Esophagus (tissue), 2 donors: ENCODE measurements around the gene INPP5J. TPM values are rescaled to one million over a fixed set of nuclear protein-coding genes. Genes with fewer than 3 reads are reported as not detected.

Experiments
- H3K27ac ChIP-seq, 2 donors: one replicate each; pipeline ENCODE4 v1.5.1; 2013; ENCODE audit warnings: low read depth in 2 of 2, mild to moderate bottlenecking in 2 of 2, inconsistent platforms in 1 of 2, low read length in 1 of 2, moderate library complexity in 1 of 2
- H3K27me3 ChIP-seq, 2 donors: one replicate each; pipeline ENCODE4 v1.6.1; 2013; ENCODE audit warnings: low read length in 2 of 2, control low read depth in 1 of 2, mild to moderate bottlenecking in 1 of 2; ENCODE audit not compliant: insufficient read depth in 2 of 2, control insufficient read depth in 1 of 2
- H3K36me3 ChIP-seq, 2 donors: one replicate each; pipeline ENCODE4 v1.6.1; 2013; ENCODE audit warnings: low read length in 1 of 2; ENCODE audit not compliant: control insufficient read depth in 2 of 2, insufficient read depth in 2 of 2
- H3K4me1 ChIP-seq, 2 donors: one replicate each; pipeline ENCODE4 v1.6.1; 2013; ENCODE audit warnings: low read length in 1 of 2; ENCODE audit not compliant: control insufficient read depth in 2 of 2, insufficient read depth in 2 of 2
- H3K4me3 ChIP-seq, 2 donors: one replicate each; pipeline ENCODE4 v1.5.1; 2013; ENCODE audit warnings: low read length in 2 of 2, mild to moderate bottlenecking in 2 of 2, low read depth in 1 of 2, moderate library complexity in 1 of 2
- H3K9me3 ChIP-seq, 2 donors: one replicate each; pipeline ENCODE4 v1.6.1; 2013; ENCODE audit warnings: mild to moderate bottlenecking in 2 of 2, low read depth in 1 of 2, low read length in 1 of 2, moderate library complexity in 1 of 2; ENCODE audit not compliant: control insufficient read depth in 2 of 2, insufficient read depth in 1 of 2
- WGBS, 2 donors: extraction: QIAGEN DNeasy Blood & Tissue Kit; methylation state at CpG; one replicate each; pipeline ENCODE4 v1.1.7; 2013; 5-methylcytosine and 5-hydroxymethylcytosine counted together
- polyA plus RNA-seq, 2 donors: library from polyadenylated mRNA; stranded (reverse); fragments of 200-250 nt; gene quantifications; one replicate each; pipeline ENCODE4 v1.2.3, GENCODE V29; 2013
- donor health status: healthy with polysubstance abuse.
- donor health status: Bipolar disorder and iron deficiency.

Gene INPP5J
- polyA plus RNA-seq, 2 donors: 1.6 to 3.3 TPM

DNA sequence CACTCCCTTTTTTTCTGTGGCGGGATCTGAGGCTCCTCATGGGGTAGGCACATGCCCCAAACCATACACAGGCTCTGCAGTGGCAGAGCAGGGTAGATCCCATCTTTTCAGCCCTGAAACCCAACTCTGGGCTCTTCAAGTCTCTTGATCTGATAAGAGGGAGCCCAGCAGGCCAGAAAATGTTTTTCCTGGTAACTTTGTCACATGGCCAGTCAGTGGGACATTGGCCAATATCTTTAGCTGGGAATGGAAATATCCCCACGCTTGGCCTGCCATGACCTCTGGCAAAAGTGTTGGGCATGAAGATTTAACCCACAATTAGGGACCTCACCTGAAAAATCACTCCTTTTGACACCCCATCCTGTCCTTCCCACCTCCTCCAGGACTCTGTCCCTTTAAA lies 8.1 kb downstream of the INPP5J start:
- peaks cover 0 to 1% of the 10 kb centered on the region in 2 donors for H3K36me3 ChIP-seq

DNA sequence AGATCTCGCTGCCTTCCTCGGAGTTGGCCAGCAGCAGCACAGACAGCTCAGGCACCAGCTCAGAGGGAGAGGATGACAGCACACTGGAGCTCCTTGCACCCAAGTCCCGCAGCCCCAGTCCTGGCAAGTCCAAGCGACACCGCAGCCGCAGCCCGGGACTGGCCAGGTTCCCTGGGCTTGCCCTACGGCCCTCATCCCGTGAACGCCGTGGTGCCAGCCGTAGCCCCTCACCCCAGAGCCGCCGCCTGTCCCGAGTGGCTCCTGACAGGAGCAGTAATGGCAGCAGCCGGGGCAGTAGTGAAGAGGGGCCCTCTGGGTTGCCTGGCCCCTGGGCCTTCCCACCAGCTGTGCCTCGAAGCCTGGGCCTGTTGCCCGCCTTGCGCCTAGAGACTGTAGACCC lies 11.1 kb downstream of the INPP5J start:
- H3K27ac ChIP-seq: no peak overlapping the region
- 91 to 92% methylated on average over 18 to 19 of the region's 19 CpGs for WGBS, 2 donors
- peaks cover 0 to 2% of the 10 kb centered on the region in 2 donors for H3K9me3 ChIP-seq
- peaks cover 6% of the 10 kb centered on the region in 2 donors for H3K4me1 ChIP-seq
- peaks cover 0 to 1% of the 10 kb centered on the region in 2 donors for H3K36me3 ChIP-seq
- H3K27me3 ChIP-seq: no peaks in the 10 kb centered on the region
- no peak overlapping the region for H3K4me3 ChIP-seq

More for the DNA sequence above, 8.1 kb downstream of the INPP5J start:
- H3K27me3 ChIP-seq: no peaks in the 10 kb centered on the region
- H3K27ac ChIP-seq: no peak overlapping the region
- no peak overlapping the region for H3K4me3 ChIP-seq
- no peaks in the 10 kb centered on the region for H3K9me3 ChIP-seq
- WGBS, 2 donors: 78 to 83% methylated on average over 2 of the region's 2 CpGs
- H3K4me1 ChIP-seq: peaks cover 4 to 6% of the 10 kb centered on the region in 2 donors

GRCh38 chr22:31134688-31135087 lies 11.9 kb downstream of the INPP5J start:
- H3K9me3 ChIP-seq: peaks cover 0 to 2% of the 10 kb centered on the region in 2 donors
- WGBS, 2 donors: 83 to 90% methylated on average over 4 of the region's 4 CpGs
- peaks cover 0 to 1% of the 10 kb centered on the region in 2 donors for H3K36me3 ChIP-seq
- no peaks in the 10 kb centered on the region for H3K27me3 ChIP-seq
- peaks cover 6 to 8% of the 10 kb centered on the region in 2 donors for H3K4me1 ChIP-seq
- no peak overlapping the region for H3K27ac ChIP-seq
- no peak overlapping the region for H3K4me3 ChIP-seq

- no peak overlapping the region for H3K4me3 ChIP-seq
- H3K4me1 ChIP-seq: peaks cover 8 to 18% of the 10 kb centered on the region in 2 donors
- H3K27ac ChIP-seq: no peak overlapping the region
- 92 to 93% methylated on average over 6 of the region's 6 CpGs for WGBS, 2 donors
- H3K36me3 ChIP-seq: peaks cover 0 to 1% of the 10 kb centered on the region in 2 donors
- no peaks in the 10 kb centered on the region for H3K27me3 ChIP-seq
- peaks cover 0 to 2% of the 10 kb centered on the region in 2 donors for H3K9me3 ChIP-seq
Observed at GRCh38 chr22:31135706-31136105, 12.9 kb downstream of the INPP5J start.

- no peak overlapping the region for H3K27ac ChIP-seq
- 79 to 88% methylated on average over 9 of the region's 9 CpGs for WGBS, 2 donors
Observed at GRCh38 chr22:31136155-31136554, 13.4 kb downstream of the INPP5J start.

GRCh38 chr22:31136711-31137110 lies 13.9 kb downstream of the INPP5J start:
- Histone ChIP-seq H3K4me3 (no peak overlapping the region), H3K4me1 (peaks cover 11 to 28% of the 10 kb centered on the region in 2 donors), H3K27ac (no peak overlapping the region), H3K36me3 (peaks cover 0 to 1% of the 10 kb centered on the region in 2 donors), H3K27me3 (no peaks in the 10 kb centered on the region), H3K9me3 (peaks cover 0 to 2% of the 10 kb centered on the region in 2 donors)
- 89 to 92% methylated on average over 16 of the region's 16 CpGs for WGBS, 2 donors

More at GRCh38 chr22:31136155-31136554, 13.4 kb downstream of the INPP5J start:
- Histone ChIP-seq H3K27me3 (no peaks in the 10 kb centered on the region), H3K9me3 (peaks cover 0 to 2% of the 10 kb centered on the region in 2 donors), H3K4me3 (no peak overlapping the region), H3K36me3 (peaks cover 0 to 1% of the 10 kb centered on the region in 2 donors), H3K4me1 (peaks cover 9 to 23% of the 10 kb centered on the region in 2 donors)

GRCh38 chr22:31137721-31138120 lies 15.0 kb downstream of the INPP5J start:
- 73 to 75% methylated on average over 10 of the region's 10 CpGs for WGBS, 2 donors
- no peak overlapping the region for H3K4me3 ChIP-seq
- H3K27ac ChIP-seq: no peak overlapping the region
- no peaks in the 10 kb centered on the region for H3K27me3 ChIP-seq
- peaks cover 0 to 2% of the 10 kb centered on the region in 2 donors for H3K9me3 ChIP-seq
- H3K4me1 ChIP-seq: peaks cover 8 to 33% of the 10 kb centered on the region in 2 donors
- peaks cover 0 to 1% of the 10 kb centered on the region in 2 donors for H3K36me3 ChIP-seq

DNA sequence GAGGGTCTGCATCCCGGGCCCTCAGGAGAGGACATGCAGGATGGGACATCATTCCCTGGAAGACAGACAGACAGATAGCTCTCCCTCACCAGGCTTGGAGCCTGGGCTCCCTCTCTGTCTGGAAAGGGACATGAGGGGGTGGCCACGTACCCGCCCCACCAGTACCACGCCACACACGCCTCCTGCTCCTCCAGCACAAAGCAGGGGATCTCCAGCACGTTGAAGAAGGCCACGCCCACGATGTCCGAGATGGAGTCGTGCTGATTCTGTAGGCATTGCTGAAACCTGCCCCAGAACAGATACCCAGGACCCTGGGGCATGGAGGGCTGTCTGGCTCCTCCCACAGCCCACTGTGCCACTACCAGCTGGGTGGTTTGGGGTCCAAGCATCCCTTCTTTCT lies 15.4 kb downstream of the INPP5J start:
- H3K36me3 ChIP-seq: peaks cover 0 to 1% of the 10 kb centered on the region in 2 donors
- H3K27ac ChIP-seq: no peak overlapping the region
- no peaks in the 10 kb centered on the region for H3K27me3 ChIP-seq
- H3K4me3 ChIP-seq: no peak overlapping the region
- peaks cover 8 to 37% of the 10 kb centered on the region in 2 donors for H3K4me1 ChIP-seq
- WGBS, 2 donors: 51 to 60% methylated on average over 10 of the region's 10 CpGs
- H3K9me3 ChIP-seq: peaks cover 0 to 2% of the 10 kb centered on the region in 2 donors

GRCh38 chr22:31139066-31139465 lies 16.3 kb downstream of the INPP5J start:
- 55 to 59% methylated on average over 3 of the region's 3 CpGs for WGBS, 2 donors
- Histone ChIP-seq H3K27ac (no peak overlapping the region), H3K36me3 (peaks cover 0 to 1% of the 10 kb centered on the region in 2 donors), H3K27me3 (no peaks in the 10 kb centered on the region), H3K4me3 (peak overlapping the region in 1 of 2 donors; percentile 36), H3K9me3 (peaks cover 0 to 2% of the 10 kb centered on the region in 2 donors), H3K4me1 (peaks cover 8 to 43% of the 10 kb centered on the region in 2 donors)
